SK-N-SH (cell line): ENCODE measurements around the gene IGF1R. TPM values are rescaled to one million over a fixed set of nuclear protein-coding genes. Genes with fewer than 3 reads are reported as not detected.

Source experiments
- CTCF ChIA-PET: fragments of 300-600, 350-600 bp; formaldehyde crosslinking; extraction: SDS; loops from one replicate; lab custom pipeline; 2021; lab: Yijun Ruan, JAX
- POLR2A ChIA-PET: fragments of 350-600 bp; sonication (Branson Sonifier 250); formaldehyde crosslinking; extraction: SDS; loops from one replicate; lab custom pipeline; 2020; ENCODE audit warnings: antibody characterized with exemption, inconsistent platforms; lab: Yijun Ruan, JAX
- DNase-seq: peaks from one replicate; pipeline ENCODE4 v3.0.0; 2012
- H2AFZ ChIP-seq: fragments of 200-600 bp; sonication (generic); 2 replicates; pipeline ENCODE4 v1.8.1; 2016; ENCODE audit warnings: antibody characterized with exemption, mild to moderate bottlenecking, low read depth
- H3F3A ChIP-seq: fragments of 200-600 bp; sonication (generic); replicated peaks from 2 replicates; pipeline ENCODE3; 2016; ENCODE audit warnings: antibody characterized with exemption, mild to moderate bottlenecking; ENCODE audit not compliant: insufficient read depth
- H3K27ac ChIP-seq, 2 experiments: fragments of 200-500 bp in 1 of 2; fragments of 200-600 bp in 1 of 2; sonication (Bioruptor generic) in 1 of 2; sonication (generic), shearing (Covaris generic) in 1 of 2; 2 replicates each; pipeline versions ENCODE4 v1.5.1 to v1.6.1; 2014 to 2016; ENCODE audit warnings: low read depth in 2 of 2, inconsistent platforms in 1 of 2, low read length in 1 of 2, mild to moderate bottlenecking in 1 of 2, mixed read lengths in 1 of 2
- H3K27me3 ChIP-seq: fragments of 200-600 bp; sonication (generic), shearing (Covaris generic); 2 replicates; pipeline ENCODE4 v1.6.1; 2016; ENCODE audit warnings: mixed run types; ENCODE audit not compliant: insufficient read depth
- H3K36me3 ChIP-seq, 2 experiments: fragments of 200-500 bp in 1 of 2; fragments of 200-600 bp in 1 of 2; sonication (Bioruptor generic) in 1 of 2; sonication (generic) in 1 of 2; replicated peaks in 1 of 2; 2 replicates each; pipeline versions ENCODE3 to v1.5.1; 2014 to 2016; ENCODE audit warnings: low read length in 1 of 2, mild to moderate bottlenecking in 1 of 2; ENCODE audit not compliant: insufficient read depth in 2 of 2, control insufficient read depth in 1 of 2
- H3K4me1 ChIP-seq, 2 experiments: fragments of 200-500 bp in 1 of 2; fragments of 200-600 bp in 1 of 2; sonication (Bioruptor generic) in 1 of 2; sonication (generic), shearing (Covaris generic) in 1 of 2; 2 replicates each; pipeline versions ENCODE4 v1.5.1 to v1.6.1; 2014 to 2016; ENCODE audit warnings: low read depth in 1 of 2, low read length in 1 of 2, mixed run types in 1 of 2; ENCODE audit not compliant: insufficient read depth in 2 of 2, control insufficient read depth in 1 of 2
- H3K4me2 ChIP-seq: fragments of 200-600 bp; sonication (generic), shearing (Covaris generic); 2 replicates; pipeline ENCODE4 v1.6.1; 2017; ENCODE audit warnings: mixed run types
- H3K4me3 ChIP-seq, 2 experiments: fragments of 200-500 bp in 1 of 2; fragments of 200-600 bp in 1 of 2; sonication (Bioruptor generic) in 1 of 2; sonication (generic), shearing (Covaris generic) in 1 of 2; 2 replicates each; pipeline versions ENCODE4 v1.5.1 to v1.8.1; 2014 to 2016; ENCODE audit warnings: low read depth in 2 of 2, inconsistent platforms in 1 of 2, low read length in 1 of 2, mild to moderate bottlenecking in 1 of 2, mixed read lengths in 1 of 2, moderate library complexity in 1 of 2
- H3K79me2 ChIP-seq: fragments of 200-600 bp; sonication (generic); 2 replicates; pipeline ENCODE4 v1.8.1; 2017; ENCODE audit warnings: mild to moderate bottlenecking; ENCODE audit not compliant: insufficient read depth
- H3K9ac ChIP-seq: fragments of 200-600 bp; sonication (generic); 2 replicates; pipeline ENCODE4 v1.6.1; 2017; ENCODE audit warnings: mixed run types
- H3K9me2 ChIP-seq: fragments of 200-600 bp; sonication (generic); 2 replicates; pipeline ENCODE4 v1.6.1; 2017; ENCODE audit warnings: mixed run types
- H3K9me3 ChIP-seq: fragments of 200-600 bp; sonication (generic); 2 replicates; pipeline ENCODE4 v1.6.1; 2017; ENCODE audit warnings: mixed run types, mild to moderate bottlenecking, moderate library complexity
- H4K20me1 ChIP-seq: fragments of 200-600 bp; sonication (generic); 2 replicates; pipeline ENCODE4 v1.6.1; 2017; ENCODE audit warnings: mild to moderate bottlenecking, mixed run types; ENCODE audit not compliant: insufficient read depth
- CHD2 ChIP-seq: fragments of 150-350 bp; IDR thresholded peaks from 2 replicates; pipeline ENCODE4 v1.6.1; 2018; ENCODE audit warnings: low read length; ENCODE audit not compliant: partially characterized antibody
- CTCF ChIP-seq: fragments of 200-600 bp; sonication (generic); IDR thresholded peaks from 2 replicates; pipeline ENCODE4 v1.6.1; 2017; ENCODE audit warnings: antibody characterized with exemption, mild to moderate bottlenecking, moderate library complexity
- ELF1 ChIP-seq: IDR thresholded peaks from 2 replicates; pipeline ENCODE4 v1.4.0; 2012
- EP300 ChIP-seq, 2 experiments: IDR thresholded peaks; 2 replicates each; pipeline versions ENCODE4 v1.4.0 to v1.6.1; 2012; ENCODE audit warnings: borderline replicate concordance in 1 of 2, low read depth in 1 of 2, low read length in 1 of 2
- EZH2phosphoT487 ChIP-seq: fragments of 200-600 bp; sonication (generic); IDR thresholded peaks from 2 replicates; pipeline ENCODE4 v1.6.1; 2017; ENCODE audit warnings: low read depth, mixed run types, mild to moderate bottlenecking, antibody characterized with exemption, moderate library complexity, borderline replicate concordance
- FOSL2 ChIP-seq: IDR thresholded peaks from 2 replicates; pipeline ENCODE4 v1.4.0; 2012; ENCODE audit warnings: low read depth, mild to moderate bottlenecking, moderate library complexity, borderline replicate concordance
- FOXJ3 ChIP-seq: sonication (generic); formaldehyde crosslinking; IDR thresholded peaks from 2 replicates; pipeline ENCODE4 v1.5.1; 2020; ENCODE audit warnings: mild to moderate bottlenecking, missing genetic modification reagents
- FOXM1 ChIP-seq: IDR thresholded peaks from 2 replicates; pipeline ENCODE4 v1.4.0; 2012; ENCODE audit warnings: low read depth, mild to moderate bottlenecking
- GABPA ChIP-seq: IDR thresholded peaks from 2 replicates; pipeline ENCODE4 v1.4.0; 2012; ENCODE audit warnings: low read depth, mild to moderate bottlenecking
- GATA2 ChIP-seq: sonication (generic); formaldehyde crosslinking; IDR thresholded peaks from 2 replicates; pipeline ENCODE4 v1.5.0; 2020; ENCODE audit warnings: mild to moderate bottlenecking, missing genetic modification reagents
- IRF3 ChIP-seq: fragments of 150-350 bp; IDR thresholded peaks from 2 replicates; pipeline ENCODE4 v1.6.1; 2016; ENCODE audit warnings: mild to moderate bottlenecking, low read depth, low read length
- JUND ChIP-seq: IDR thresholded peaks from 2 replicates; pipeline ENCODE4 v1.4.0; 2012
- MAX ChIP-seq: IDR thresholded peaks from 2 replicates; pipeline ENCODE4 v1.4.0; 2012; ENCODE audit warnings: low read depth
- MEF2A ChIP-seq: IDR thresholded peaks from 2 replicates; pipeline ENCODE4 v1.4.0; 2012; ENCODE audit warnings: low read depth, borderline replicate concordance
- MXI1 ChIP-seq: IDR thresholded peaks from 2 replicates; pipeline ENCODE4 v1.6.1; 2012; ENCODE audit warnings: mild to moderate bottlenecking, low read depth, low read length, improper control_type of control experiment
- NFIC ChIP-seq: IDR thresholded peaks from 2 replicates; pipeline ENCODE4 v1.4.0; 2012; ENCODE audit warnings: borderline replicate concordance
- NRF1 ChIP-seq: IDR thresholded peaks from 2 replicates; pipeline ENCODE4 v1.6.1; 2012; ENCODE audit warnings: low read depth, mild to moderate bottlenecking, low read length
- PBX3 ChIP-seq: IDR thresholded peaks from 2 replicates; pipeline ENCODE4; 2012
- POLR2AphosphoS5 ChIP-seq: IDR thresholded peaks from 2 replicates; pipeline ENCODE4 v1.6.1; 2012; ENCODE audit warnings: low read depth, low read length
- RAD21 ChIP-seq: IDR thresholded peaks from 2 replicates; pipeline ENCODE4 v1.6.1; 2012; ENCODE audit warnings: mild to moderate bottlenecking, low read length
- REST ChIP-seq: IDR thresholded peaks from 2 replicates; pipeline ENCODE4 v1.6.1; 2012; ENCODE audit warnings: mild to moderate bottlenecking, low read depth, low read length, moderate library complexity
- RFX5 ChIP-seq: IDR thresholded peaks from 2 replicates; pipeline ENCODE4 v1.6.1; 2012; ENCODE audit warnings: mild to moderate bottlenecking, improper control_type of control experiment, low read length
- RXRA ChIP-seq: IDR thresholded peaks from 2 replicates; pipeline ENCODE4 v1.4.0; 2012; ENCODE audit warnings: low read depth, mild to moderate bottlenecking, borderline replicate concordance
- SIN3A ChIP-seq: IDR thresholded peaks from 2 replicates; pipeline ENCODE4 v1.6.1; 2012; ENCODE audit warnings: low read depth, mild to moderate bottlenecking, low read length, moderate library complexity, borderline replicate concordance
- SMC3 ChIP-seq: IDR thresholded peaks from 2 replicates; pipeline ENCODE4 v1.6.1; 2012; ENCODE audit warnings: low read depth, low read length, improper control_type of control experiment
- TAF1 ChIP-seq: IDR thresholded peaks from 2 replicates; pipeline ENCODE4 v1.6.1; 2012; ENCODE audit warnings: low read depth, mild to moderate bottlenecking, low read length, moderate library complexity, borderline replicate concordance
- TCF12 ChIP-seq: IDR thresholded peaks from 2 replicates; pipeline ENCODE4 v1.4.0; 2012
- YY1 ChIP-seq: IDR thresholded peaks from 2 replicates; pipeline ENCODE4 v1.4.0; 2012; ENCODE audit warnings: low read depth, mild to moderate bottlenecking
- WGBS: methylation state at CpG from one replicate; pipeline ENCODE4 v1.1.6; 2017; ENCODE audit warnings: low lambda C conversion rate; 5-methylcytosine and 5-hydroxymethylcytosine counted together
- polyA plus RNA-seq, 3 experiments: library from polyadenylated mRNA; depleted of rRNA; stranded (reverse); fragments of >200 nt; gene quantifications; 2 replicates each; pipeline ENCODE4 v1.2.3, GENCODE V29; 2012

Gene IGF1R
- polyA plus RNA-seq, 1 of the 3 experiments (the other 2 are of a cell fraction) = 9.5 TPM

- H3F3A ChIP-seq = peaks cover 31% of the 10 kb centered on the region
- peak overlapping the region; percentile 44; the same call in 1 of the 2 replicates for H2AFZ ChIP-seq
- H3K9me3 ChIP-seq = no peaks in the 10 kb centered on the region
- peaks cover 46 to 48% of the 10 kb centered on the region in 2 experiments for H3K4me1 ChIP-seq
- H4K20me1 ChIP-seq = no peaks in the 10 kb centered on the region; the same call in 1 of the 2 replicates
- H3K9me2 ChIP-seq = no peaks in the 10 kb centered on the region
- H3K4me2 ChIP-seq = peak overlapping the region; percentile 90
- peak overlapping the region; percentile 65 to 76 for H3K4me3 ChIP-seq
- ChIA-PET CTCF (no interaction called here), POLR2A (no interaction called here)
- peaks cover 69% of the 10 kb centered on the region for H3K79me2 ChIP-seq
- H3K27ac ChIP-seq = peak overlapping the region; percentile 68 to 86
- 1% methylated on average over 8 of the region's 8 CpGs for WGBS
- H3K27me3 ChIP-seq = no peaks in the 10 kb centered on the region
- no peaks in the 10 kb centered on the region for H3K36me3 ChIP-seq
- H3K9ac ChIP-seq = peak overlapping the region; percentile 75; the same call in 1 of the 2 replicates
- peak; percentile 77 for DNase-seq
- no peak for TF ChIP-seq MEF2A
- TF ChIP-seq JUND = peak; percentile 82
- TF ChIP-seq FOXM1 = no peak
- no peak for TF ChIP-seq GABPA
- TF ChIP-seq MXI1 = peak; percentile 94
- peak; percentile 44 for TF ChIP-seq TCF12
- TF ChIP-seq YY1 = peak; percentile 31; the same call in 1 of the 2 replicates
- peak; percentile 57; the same call in 1 of the 2 replicates for TF ChIP-seq TAF1
- TF ChIP-seq ELF1 = peak; percentile 87
- no peak for TF ChIP-seq FOXJ3
- TF ChIP-seq CTCF = no peak
- TF ChIP-seq IRF3 = no peak
- peak; percentile 76; the same call in 1 of the 2 replicates for TF ChIP-seq RFX5
- peak; percentile 80 for TF ChIP-seq CHD2
- no peak for TF ChIP-seq FOSL2
- peak; percentile 51 for TF ChIP-seq GATA2 (CRISPR knock-in tag)
- no peak for TF ChIP-seq NFIC
- no peak for TF ChIP-seq RAD21
- TF ChIP-seq SMC3 = peak; percentile 28; the same call in 1 of the 2 replicates
- no peak for TF ChIP-seq RXRA
- peak; percentile 55 for TF ChIP-seq MAX
- TF ChIP-seq POLR2AphosphoS5 = no peak; the same call in 1 of the 2 replicates
- TF ChIP-seq SIN3A = peak; percentile 88; the same call in 1 of the 2 replicates
- no peak for TF ChIP-seq EZH2phosphoT487
- TF ChIP-seq EP300 (IDR thresholded peaks at IDR 0.05; ENCODE audit: borderline replicate concordance in 1 of 2, low read depth in 1 of 2, low read length in 1 of 2) = peak in 1 of 2 experiments; percentile 65; a peak in 2 of 4 replicates
- no peak for TF ChIP-seq REST
- peak; percentile 97 for TF ChIP-seq PBX3
- 0 out of 2 replicates have a peak, but pooled peaks have one; percentile 5 for TF ChIP-seq NRF1
Observed at GRCh38 chr15:98853161-98853560, 204.8 kb downstream of the IGF1R start.
